ENCODE data around the gene ZMYM4. TPM values are rescaled to one million over a fixed set of nuclear protein-coding genes. Genes with fewer than 3 reads are reported as not detected.

Gene ZMYM4
- polyA plus RNA-seq, 3 donors: 12.3 to 31.8 (median 26.0) TPM

GRCh38 chr1:35297886-35298285 is 29.4 kb downstream of the ZMYM4 start:
- TF ChIP-seq, protein P1, sequence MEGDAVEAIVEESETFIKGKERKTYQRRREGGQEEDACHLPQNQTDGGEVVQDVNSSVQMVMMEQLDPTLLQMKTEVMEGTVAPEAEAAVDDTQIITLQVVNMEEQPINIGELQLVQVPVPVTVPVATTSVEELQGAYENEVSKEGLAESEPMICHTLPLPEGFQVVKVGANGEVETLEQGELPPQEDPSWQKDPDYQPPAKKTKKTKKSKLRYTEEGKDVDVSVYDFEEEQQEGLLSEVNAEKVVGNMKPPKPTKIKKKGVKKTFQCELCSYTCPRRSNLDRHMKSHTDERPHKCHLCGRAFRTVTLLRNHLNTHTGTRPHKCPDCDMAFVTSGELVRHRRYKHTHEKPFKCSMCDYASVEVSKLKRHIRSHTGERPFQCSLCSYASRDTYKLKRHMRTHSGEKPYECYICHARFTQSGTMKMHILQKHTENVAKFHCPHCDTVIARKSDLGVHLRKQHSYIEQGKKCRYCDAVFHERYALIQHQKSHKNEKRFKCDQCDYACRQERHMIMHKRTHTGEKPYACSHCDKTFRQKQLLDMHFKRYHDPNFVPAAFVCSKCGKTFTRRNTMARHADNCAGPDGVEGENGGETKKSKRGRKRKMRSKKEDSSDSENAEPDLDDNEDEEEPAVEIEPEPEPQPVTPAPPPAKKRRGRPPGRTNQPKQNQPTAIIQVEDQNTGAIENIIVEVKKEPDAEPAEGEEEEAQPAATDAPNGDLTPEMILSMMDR (IDR thresholded peaks at IDR 0.05): no peak
- no peaks in the 10 kb centered on the region for H3K27me3 ChIP-seq (ENCODE audit: control insufficient read depth in 2 of 2, insufficient read depth in 2 of 2, low read length in 2 of 2)
- no peak overlapping the region for H3K4me2 ChIP-seq (replicated peaks; ENCODE audit: extremely low read depth, low read length, poor library complexity, severe bottlenecking)
- H3K36me3 ChIP-seq (replicated peaks in 1 of 2; ENCODE audit: control insufficient read depth in 1 of 2, insufficient read depth in 2 of 2, low read length in 2 of 2): peaks cover 18 to 75% of the 10 kb centered on the region in 2 donors
- peaks cover 4% of the 10 kb centered on the region for H3K4me1 Mint-ChIP-seq
- H3K79me2 ChIP-seq (ENCODE audit: insufficient read depth, low read length): peaks cover 40% of the 10 kb centered on the region
- no peak overlapping the region for H3K9ac ChIP-seq (ENCODE audit: insufficient read depth, low read length, poor library complexity, severe bottlenecking)
- peak overlapping the region in 3 of 7 donors; percentile 18 to 75 (median 41) for H3K27ac Mint-ChIP-seq
- peaks cover 12% of the 10 kb centered on the region for H4K20me1 ChIP-seq (ENCODE audit: insufficient read depth, low read length)
- WGBS (ENCODE audit: insufficient coverage): 93% methylated on average over 2 of the region's 2 CpGs
- no peak overlapping the region for H2AFZ ChIP-seq (ENCODE audit: insufficient read depth, low read depth, low read length, poor library complexity, severe bottlenecking)
- H3K27me3 Mint-ChIP-seq (ENCODE audit: low read depth in 3 of 3): no peaks in the 10 kb centered on the region
- DNase-seq: no peak
- no peak overlapping the region for H3K4me3 ChIP-seq (replicated peaks in 1 of 3; ENCODE audit: low read depth in 2 of 3, low read length in 3 of 3)
- peaks cover 34 to 69% of the 10 kb centered on the region in 2 donors for H3K36me3 Mint-ChIP-seq
- H3K27ac ChIP-seq (ENCODE audit: low read depth in 1 of 2, low read length in 2 of 2): no peak overlapping the region
- H3K9me3 Mint-ChIP-seq: no peaks in the 10 kb centered on the region
- intact Hi-C loops (cut with micrococcal nuclease): loop anchor here (2.0 to 5.0 kb wide), 3 partner anchors 95 to 511 kb away; no protein-coding TSS in a partner anchor
- no peak overlapping the region for H3K4me3 Mint-ChIP-seq
- H3K4me1 ChIP-seq (ENCODE audit: control insufficient read depth in 1 of 2, insufficient read depth in 2 of 2, low read length in 2 of 2): no peaks in the 10 kb centered on the region
- no peaks in the 10 kb centered on the region for H3K9me3 ChIP-seq (replicated peaks in 1 of 2; ENCODE audit: control insufficient read depth in 1 of 2, insufficient read depth in 1 of 2, low read length in 2 of 2)

GRCh38 chr1:35298464-35298863 is 30.0 kb downstream of the ZMYM4 start:
- no peaks in the 10 kb centered on the region for H3K27me3 Mint-ChIP-seq (ENCODE audit: low read depth in 3 of 3)
- H3K79me2 ChIP-seq (ENCODE audit: insufficient read depth, low read length): peaks cover 36% of the 10 kb centered on the region
- H3K9me3 ChIP-seq (replicated peaks in 1 of 2; ENCODE audit: control insufficient read depth in 1 of 2, insufficient read depth in 1 of 2, low read length in 2 of 2): no peaks in the 10 kb centered on the region
- peaks cover 4% of the 10 kb centered on the region for H3K4me1 Mint-ChIP-seq
- H3K9me3 Mint-ChIP-seq: no peaks in the 10 kb centered on the region
- DNase-seq: peak; percentile 18 to 47 (median 44)
- H3K27ac ChIP-seq (ENCODE audit: low read depth in 1 of 2, low read length in 2 of 2): peak overlapping the region in 1 of 2 donors; percentile 21
- no peaks in the 10 kb centered on the region for H3K4me1 ChIP-seq (ENCODE audit: control insufficient read depth in 1 of 2, insufficient read depth in 2 of 2, low read length in 2 of 2)
- H3K27me3 ChIP-seq (ENCODE audit: control insufficient read depth in 2 of 2, insufficient read depth in 2 of 2, low read length in 2 of 2): no peaks in the 10 kb centered on the region
- peaks cover 14 to 75% of the 10 kb centered on the region in 2 donors for H3K36me3 ChIP-seq (replicated peaks in 1 of 2; ENCODE audit: control insufficient read depth in 1 of 2, insufficient read depth in 2 of 2, low read length in 2 of 2)
- H3K4me3 ChIP-seq (replicated peaks in 1 of 3; ENCODE audit: low read depth in 2 of 3, low read length in 3 of 3): no peak overlapping the region
- H3K4me2 ChIP-seq (replicated peaks; ENCODE audit: extremely low read depth, low read length, poor library complexity, severe bottlenecking): no peak overlapping the region
- TF ChIP-seq, protein P1 (IDR thresholded peaks at IDR 0.05): peak; percentile 53
- H4K20me1 ChIP-seq (ENCODE audit: insufficient read depth, low read length): peaks cover 12% of the 10 kb centered on the region
- peaks cover 33 to 69% of the 10 kb centered on the region in 2 donors for H3K36me3 Mint-ChIP-seq
- no peak overlapping the region for H3K4me3 Mint-ChIP-seq
- H2AFZ ChIP-seq (ENCODE audit: insufficient read depth, low read depth, low read length, poor library complexity, severe bottlenecking): no peak overlapping the region
- no CpG with 5 or more reads among the region's 2 CpGs for WGBS (ENCODE audit: insufficient coverage)
- intact Hi-C loops (cut with micrococcal nuclease): loop anchor here (2.0 to 5.0 kb wide), 3 partner anchors 96 to 511 kb away; no protein-coding TSS in a partner anchor
- H3K9ac ChIP-seq (ENCODE audit: insufficient read depth, low read length, poor library complexity, severe bottlenecking): no peak overlapping the region
- peak overlapping the region in 4 of 7 donors; percentile 21 to 75 (median 52) for H3K27ac Mint-ChIP-seq

All from CD14-positive monocyte (primary cell).